Measurements from ENCODE around the gene TXK. TPM values are rescaled to one million over a fixed set of nuclear protein-coding genes. Genes with fewer than 3 reads are reported as not detected.
"Not testable (repeated sequence)": the region's sequence is repeated elsewhere in the genome, so short reads cannot be mapped to it uniquely, and the experiment has no call there.

Gene TXK
- total RNA-seq, 4 donors from 2014 or later = 0.81 to 3.4 (median 2.2) TPM

GRCh38 chr4:48173056-48173991 is 39.3 kb upstream of the TXK start:
- no peak overlapping the region for H3K4me3 ChIP-seq (ENCODE audit: low read depth, poor library complexity, severe bottlenecking)
- intact Hi-C loops (cut with DNase I; ENCODE audit: low total_unique reads) = no loop called here
- no peak for DNase-seq (ENCODE audit: low spot score in 2 of 2)
- TF ChIP-seq POLR2A (IDR thresholded peaks at IDR 0.05) = no peak
- 68 to 70% methylated on average over 6 of the region's 6 CpGs for WGBS, 2 donors

- intact Hi-C loops (cut with DNase I; ENCODE audit: low total_unique reads) = no loop called here
- no peak for DNase-seq (ENCODE audit: low spot score in 2 of 2)
- 48 to 95% methylated on average over 4 of the region's 4 CpGs for WGBS, 2 donors
- H3K4me3 ChIP-seq (ENCODE audit: low read depth, poor library complexity, severe bottlenecking) = no peak overlapping the region
- no peak for TF ChIP-seq CTCF (IDR thresholded peaks at IDR 0.05)
- no peak for TF ChIP-seq POLR2A (IDR thresholded peaks at IDR 0.05)
These were observed 38.6 kb upstream of the TXK start for GRCh38 chr4:48172651-48173050.

GRCh38 chr4:48169636-48170035 is 35.6 kb upstream of the TXK start:
- TF ChIP-seq POLR2A (IDR thresholded peaks at IDR 0.05) (no peak), CTCF (IDR thresholded peaks at IDR 0.05) (no peak)
- WGBS, 2 donors = 0 to 91% methylated on average over 1 of the region's 1 CpG
- no peak for DNase-seq (ENCODE audit: low spot score in 2 of 2)
- H3K4me3 ChIP-seq (ENCODE audit: low read depth, poor library complexity, severe bottlenecking) = no peak overlapping the region
- intact Hi-C loops (cut with DNase I; ENCODE audit: low total_unique reads) = no loop called here

GRCh38 chr4:48167538-48168263 is 33.7 kb upstream of the TXK start:
- DNase-seq (ENCODE audit: low spot score in 2 of 2) = no peak
- intact Hi-C loops (cut with DNase I; ENCODE audit: low total_unique reads) = no loop called here
- WGBS, 2 donors = 74 to 92% methylated on average over 5 of the region's 5 CpGs
- TF ChIP-seq CTCF (IDR thresholded peaks at IDR 0.05) = no peak
- no peak for TF ChIP-seq POLR2A (IDR thresholded peaks at IDR 0.05)
- no peak overlapping the region for H3K4me3 ChIP-seq (ENCODE audit: low read depth, poor library complexity, severe bottlenecking)

GRCh38 chr4:48164561-48164960 is 30.5 kb upstream of the TXK start:
- intact Hi-C loops (cut with DNase I; ENCODE audit: low total_unique reads); H3K4me3 ChIP-seq (ENCODE audit: low read depth, poor library complexity, severe bottlenecking); DNase-seq (ENCODE audit: low spot score in 2 of 2): not testable (repeated sequence)
- WGBS, 2 donors = 95% methylated on average over 9 of the region's 9 CpGs

GRCh38 chr4:48163746-48164145 is 29.7 kb upstream of the TXK start:
- no peak overlapping the region for H3K4me3 ChIP-seq (ENCODE audit: low read depth, poor library complexity, severe bottlenecking)
- 84 to 85% methylated on average over 1 of the region's 1 CpG for WGBS, 2 donors
- DNase-seq (ENCODE audit: low spot score in 2 of 2) = no peak
- intact Hi-C loops (cut with DNase I; ENCODE audit: low total_unique reads) = no loop called here
- TF ChIP-seq POLR2A (IDR thresholded peaks at IDR 0.05) (no peak), CTCF (IDR thresholded peaks at IDR 0.05) (no peak)

Data from lower leg skin (tissue), 4 donors.